Stimulated activated CD4-positive, alpha-beta T cell treated with anti-CD3 and anti-CD28 coated beads, TNF-alpha, amount 100 ng/mL, for 1 hour (primary cell): Measurements from ENCODE around the gene FBXW2.
"Not testable (repeated sequence)": the region's sequence is repeated elsewhere in the genome, so short reads cannot be mapped to it uniquely, and the experiment has no call there.

Experiments
- DNase-seq, 3 donors: peaks; one replicate each; pipeline ENCODE4 v3.0.0-alpha.2; 2020; ENCODE audit warnings: low read depth in 3 of 3, low spot score in 1 of 3

Gene FBXW2, protein sequence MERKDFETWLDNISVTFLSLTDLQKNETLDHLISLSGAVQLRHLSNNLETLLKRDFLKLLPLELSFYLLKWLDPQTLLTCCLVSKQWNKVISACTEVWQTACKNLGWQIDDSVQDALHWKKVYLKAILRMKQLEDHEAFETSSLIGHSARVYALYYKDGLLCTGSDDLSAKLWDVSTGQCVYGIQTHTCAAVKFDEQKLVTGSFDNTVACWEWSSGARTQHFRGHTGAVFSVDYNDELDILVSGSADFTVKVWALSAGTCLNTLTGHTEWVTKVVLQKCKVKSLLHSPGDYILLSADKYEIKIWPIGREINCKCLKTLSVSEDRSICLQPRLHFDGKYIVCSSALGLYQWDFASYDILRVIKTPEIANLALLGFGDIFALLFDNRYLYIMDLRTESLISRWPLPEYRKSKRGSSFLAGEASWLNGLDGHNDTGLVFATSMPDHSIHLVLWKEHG

DNA sequence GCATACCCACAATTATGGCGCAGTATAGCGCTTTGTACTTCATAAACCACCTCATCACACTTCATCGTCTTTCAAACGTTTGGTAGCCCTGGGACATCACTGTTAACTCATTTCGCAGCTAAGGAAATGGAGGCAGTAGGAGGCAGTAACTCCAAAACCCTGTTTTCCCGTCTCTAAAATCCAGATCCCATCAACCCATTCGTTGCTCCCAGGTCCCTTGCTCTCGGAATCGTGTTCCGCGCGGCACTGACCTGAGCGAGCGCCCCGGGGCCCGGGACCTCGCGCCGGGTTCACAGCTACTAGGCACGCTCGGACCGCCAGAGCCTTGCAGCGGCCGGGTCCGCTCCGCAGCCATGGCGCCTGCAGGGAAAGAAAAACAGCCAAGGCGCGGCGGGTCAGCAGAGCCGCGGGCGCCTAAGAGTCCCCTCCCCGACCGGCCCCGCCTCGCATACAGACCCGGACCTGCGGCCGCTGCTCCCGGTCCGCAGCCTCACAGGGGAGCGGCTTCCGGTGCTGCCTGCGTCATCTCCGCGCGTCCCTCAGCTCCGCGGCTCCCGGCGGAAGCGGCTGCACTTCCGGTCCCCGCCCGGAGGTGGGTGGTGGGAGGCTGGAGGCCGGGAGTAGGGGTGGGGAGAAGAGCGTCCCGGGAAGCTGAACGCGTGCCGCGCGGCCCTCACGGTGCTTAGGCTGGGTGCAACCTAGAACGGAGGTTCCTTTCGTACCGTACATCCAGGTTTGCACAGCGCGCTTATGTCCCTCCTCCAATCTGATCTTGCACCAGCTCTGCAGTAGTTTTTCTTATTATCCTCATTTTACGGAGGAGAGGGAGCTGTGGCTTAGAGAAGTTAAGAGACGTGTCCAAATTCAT lies at the start of gene FBXW2:
Gene FBXW2, minus strand, starts transcription at position 519 of the 868 bp plus-strand sequence. CDS start 5,158 bp downstream, outside the sequence.
- peak; percentile 54 to 81 (median 56) for DNase-seq

DNA sequence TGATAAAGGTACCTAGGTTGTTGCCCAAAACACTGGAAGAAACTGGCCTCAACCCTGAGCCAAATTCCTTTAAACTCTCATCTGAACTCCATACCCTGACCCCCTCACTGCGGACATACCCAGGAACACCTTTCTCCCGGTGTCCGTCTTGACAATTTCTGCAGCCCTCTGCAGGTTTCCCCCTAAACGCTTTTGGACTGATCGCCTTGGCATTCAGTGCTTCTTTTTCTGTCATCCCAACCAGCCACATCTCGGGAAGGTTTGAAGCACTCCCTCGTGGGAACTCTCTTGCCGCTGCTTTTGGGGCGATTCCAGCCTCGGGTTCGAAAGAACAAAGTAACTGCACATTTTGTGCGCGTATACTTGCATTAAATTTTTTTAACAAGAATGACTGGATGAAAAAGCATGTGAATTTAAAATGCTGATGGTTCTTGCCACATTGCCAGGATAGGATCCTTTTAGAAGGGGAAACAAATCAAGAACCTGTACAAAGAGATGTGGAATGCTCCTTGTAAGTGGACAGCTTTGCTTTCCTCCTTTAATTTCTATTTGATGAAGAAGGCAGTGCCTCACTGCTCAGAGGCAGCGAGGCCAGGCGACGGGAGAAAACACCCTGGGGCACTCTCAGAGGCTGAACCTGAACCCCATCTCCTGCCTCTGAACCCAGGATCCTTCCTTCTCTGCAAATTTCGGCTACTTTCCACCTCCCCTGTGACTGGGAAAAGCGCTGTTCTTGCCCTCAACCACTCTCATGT lies 48.9 kb upstream of the FBXW2 start:
- DNase-seq = no peak

DNA sequence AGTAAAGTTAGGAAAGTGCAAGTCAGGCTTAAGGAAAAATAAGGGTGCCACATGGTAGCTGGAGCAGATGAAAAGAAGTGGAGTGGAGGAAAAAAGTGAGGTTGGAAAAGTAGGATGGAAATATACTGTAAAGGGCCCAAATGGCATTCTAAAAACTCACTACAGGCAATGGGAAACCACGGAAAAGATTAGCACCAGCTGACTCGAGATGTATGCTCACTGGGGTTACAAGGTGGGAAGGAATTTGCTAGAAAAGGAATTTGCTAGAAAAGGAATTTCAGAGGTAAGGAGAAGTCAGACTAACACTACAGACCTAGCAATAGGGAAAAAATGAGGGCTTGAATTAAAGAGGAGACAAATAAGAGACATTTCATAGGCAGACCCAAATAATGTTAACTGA lies 45.9 kb upstream of the FBXW2 start:
- DNase-seq = no peak

DNA sequence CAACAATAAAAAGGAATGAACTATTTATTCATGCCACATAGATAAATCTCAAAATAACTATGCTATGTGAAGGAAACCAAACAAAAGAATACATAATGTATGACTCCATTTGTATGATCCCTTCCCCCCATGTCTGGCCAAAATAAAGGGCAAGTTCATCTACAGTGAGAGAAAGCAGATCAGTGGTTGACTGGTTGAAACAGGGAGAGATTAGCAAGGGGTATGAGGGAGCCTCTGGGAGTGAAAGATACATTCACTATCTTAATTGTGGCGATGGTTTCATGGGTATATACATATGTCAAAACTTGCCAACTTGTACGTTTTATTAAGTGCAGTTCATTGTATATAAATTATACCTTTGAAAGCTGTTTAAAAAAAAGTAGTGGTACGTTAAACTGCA lies 44.7 kb upstream of the FBXW2 start:
- DNase-seq = no peak

DNA sequence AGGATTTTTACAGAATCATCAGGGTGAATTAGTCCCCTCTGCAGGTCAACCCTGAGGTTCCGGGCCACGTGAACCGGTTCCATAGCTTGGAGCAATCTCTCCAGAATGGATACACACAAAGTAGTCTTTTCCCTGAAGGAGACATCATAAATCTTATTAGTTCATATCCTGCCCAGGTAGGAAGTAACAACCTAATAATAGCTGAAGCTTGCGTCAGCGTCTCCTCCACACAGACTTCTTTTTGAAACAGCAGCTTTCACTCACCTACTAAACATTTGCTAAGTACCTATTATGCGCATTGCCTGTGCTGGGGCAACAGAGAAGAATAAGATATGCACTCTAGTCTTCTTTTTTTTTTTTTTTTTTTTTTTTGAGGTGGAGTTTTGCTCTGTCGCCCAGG lies 40.1 kb upstream of the FBXW2 start:
- DNase-seq = no peak

DNA sequence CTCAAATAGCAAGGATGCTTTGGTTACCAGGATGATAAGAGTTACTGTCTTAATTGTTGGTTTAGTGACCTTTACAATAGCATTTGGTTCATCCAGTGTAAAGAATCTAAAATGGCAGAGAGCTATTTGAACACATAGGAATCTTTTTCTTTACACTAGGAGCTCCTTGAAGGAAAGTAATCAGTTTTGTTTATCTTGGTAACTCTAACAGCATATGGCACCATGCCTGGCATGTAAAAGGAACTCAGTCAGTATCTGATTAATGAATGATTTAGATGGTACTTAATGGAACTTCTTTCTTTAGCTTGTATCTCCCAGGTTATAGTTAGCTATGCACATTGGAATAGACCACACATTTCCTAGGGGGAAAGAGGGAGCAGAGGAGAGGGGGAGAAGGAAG lies 39.6 kb upstream of the FBXW2 start:
- DNase-seq = no peak

- no peak for DNase-seq
These were observed 37.6 kb upstream of the FBXW2 start for GRCh38 chr9:120830865-120831264.

DNA sequence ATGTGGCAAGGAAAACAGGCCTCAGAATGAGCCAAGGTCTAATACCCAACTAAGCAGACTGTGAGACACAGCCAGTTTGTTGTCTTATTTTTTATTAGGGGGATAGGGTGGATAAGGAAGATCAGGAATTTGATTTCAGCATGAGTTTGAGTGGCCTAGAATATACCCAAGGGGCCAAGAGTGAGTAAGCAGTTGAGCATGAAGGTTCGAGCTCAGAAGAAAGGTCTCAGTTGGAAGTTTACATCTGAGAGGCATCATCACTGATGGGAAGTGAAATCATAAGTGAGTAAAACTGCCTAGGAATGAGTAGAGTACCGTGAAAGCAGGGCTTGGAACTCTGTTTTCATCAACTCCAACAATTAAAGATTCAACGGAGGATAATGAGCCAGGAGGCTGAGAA lies 36.9 kb upstream of the FBXW2 start:
- DNase-seq = no peak

DNA sequence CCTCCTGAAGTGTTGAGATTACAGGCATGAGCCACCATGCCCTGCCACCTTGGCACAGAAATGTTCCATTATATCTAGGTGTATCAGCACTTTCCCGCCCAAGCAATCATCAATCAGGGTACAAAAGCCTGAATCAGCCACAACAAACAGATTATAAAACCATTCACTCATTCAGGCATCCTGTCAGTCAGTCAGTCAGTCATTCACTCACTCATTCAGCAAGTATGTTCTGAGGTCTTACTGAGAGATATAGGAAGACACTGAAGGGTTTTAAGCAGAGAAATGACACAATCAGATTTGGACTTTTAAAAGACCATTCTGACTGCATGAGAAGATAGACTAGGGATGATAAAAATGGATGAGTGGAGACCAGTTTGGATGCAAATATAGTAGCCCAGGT lies 36.4 kb upstream of the FBXW2 start:
- no peak for DNase-seq

- DNase-seq = no peak
These were observed 26.9 kb upstream of the FBXW2 start for GRCh38 chr9:120820095-120820494.

GRCh38 chr9:120818595-120818994 lies 25.4 kb upstream of the FBXW2 start:
- no peak for DNase-seq

- DNase-seq = no peak
These were observed 21.9 kb upstream of the FBXW2 start for GRCh38 chr9:120815075-120815474.

DNA sequence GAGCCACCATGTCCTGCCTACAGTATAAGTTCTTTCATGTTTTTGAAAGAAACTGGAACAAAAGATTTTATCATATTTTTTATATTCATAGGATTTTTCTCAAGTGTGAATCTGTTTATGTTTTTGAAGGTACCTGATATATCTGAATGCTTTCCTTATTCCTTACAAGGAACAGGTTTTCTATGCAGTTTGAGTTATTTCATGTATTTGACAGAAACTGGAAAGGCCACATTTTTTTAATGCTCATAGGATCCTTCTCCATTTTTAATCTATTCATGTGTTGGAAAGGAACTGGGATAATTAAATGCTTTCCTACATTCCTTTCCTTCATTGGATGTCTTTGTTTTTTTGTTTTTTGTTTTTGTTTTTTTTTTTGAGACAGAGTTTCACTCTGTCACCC lies 15.7 kb upstream of the FBXW2 start:
- DNase-seq = no peak

GRCh38 chr9:120807607-120808379 lies 14.6 kb upstream of the FBXW2 start:
- no peak for DNase-seq

DNA sequence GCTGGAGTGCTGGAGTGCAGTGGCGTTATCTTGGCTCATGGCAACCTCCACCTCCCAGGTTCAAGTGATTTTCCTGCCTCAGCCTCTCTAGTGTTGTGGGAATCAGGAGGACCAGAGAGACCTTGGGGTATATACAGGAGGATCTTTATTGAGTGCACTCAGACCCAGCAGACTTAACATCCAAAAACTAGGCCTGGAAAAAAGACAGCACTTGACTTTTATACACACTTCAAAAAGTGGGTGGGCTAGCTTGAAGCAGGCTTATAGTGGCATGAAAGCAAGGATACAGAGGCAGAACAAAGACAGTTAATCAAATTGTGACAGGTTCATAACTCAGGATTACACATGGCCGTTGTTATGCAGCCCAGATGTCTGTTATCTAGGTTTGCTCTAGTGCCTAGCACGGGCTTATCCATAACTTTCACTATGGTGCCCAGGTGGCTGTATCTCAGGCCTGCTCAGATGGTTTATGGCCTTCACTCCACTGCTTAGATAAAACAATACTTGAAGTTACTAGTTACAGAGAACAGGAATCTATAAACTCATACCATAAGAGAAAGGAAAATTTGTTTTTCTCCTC lies 11.7 kb upstream of the FBXW2 start:
- DNase-seq = not testable (repeated sequence)

GRCh38 chr9:120801441-120801840 lies 8.2 kb upstream of the FBXW2 start:
- DNase-seq = no peak

GRCh38 chr9:120791161-120791560 lies 2.1 kb downstream of the FBXW2 start:
- DNase-seq = no peak

DNA sequence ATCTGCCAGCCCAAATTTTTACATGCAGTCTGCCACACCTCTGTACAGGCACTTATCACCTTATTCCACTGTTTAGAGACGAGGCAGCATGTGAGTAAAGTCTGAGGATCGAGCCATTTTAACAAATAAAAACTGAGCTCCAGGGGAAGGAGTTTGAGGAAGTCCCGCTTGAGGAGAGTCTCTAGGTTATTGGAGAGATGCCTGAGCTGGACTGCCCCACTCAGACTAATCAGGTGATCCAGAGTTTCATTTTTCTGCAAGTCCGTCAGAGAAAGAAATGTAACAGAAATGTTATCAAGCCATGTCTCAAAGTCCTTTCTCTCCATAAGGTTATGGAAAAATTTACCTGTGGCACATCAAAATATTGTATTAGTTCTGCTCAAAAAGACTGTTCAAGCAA lies 5.3 kb downstream of the FBXW2 start:
- no peak for DNase-seq

GRCh38 chr9:120783602-120784047 lies 9.6 kb downstream of the FBXW2 start:
- DNase-seq = no peak

DNA sequence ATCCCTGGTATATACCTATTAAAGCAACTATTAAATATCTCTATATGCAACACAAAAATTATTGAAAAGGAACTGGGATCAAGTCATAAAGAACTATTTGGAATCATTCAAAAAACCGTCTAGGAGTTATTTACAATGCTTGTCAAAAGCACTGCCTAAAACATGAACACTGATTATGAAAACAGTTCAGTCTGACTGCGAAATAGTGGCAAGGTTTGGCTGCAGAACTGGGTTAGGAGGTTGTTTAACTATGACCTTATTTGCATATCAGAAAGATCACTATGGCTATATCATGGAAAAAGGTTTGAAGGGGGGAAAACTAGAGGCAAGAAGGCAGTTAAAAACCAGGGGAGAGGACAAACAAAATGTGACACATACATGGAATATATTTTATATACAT lies 12.0 kb downstream of the FBXW2 start:
- DNase-seq = no peak
